ENCODE data around the gene SYNGR3.

DNA sequence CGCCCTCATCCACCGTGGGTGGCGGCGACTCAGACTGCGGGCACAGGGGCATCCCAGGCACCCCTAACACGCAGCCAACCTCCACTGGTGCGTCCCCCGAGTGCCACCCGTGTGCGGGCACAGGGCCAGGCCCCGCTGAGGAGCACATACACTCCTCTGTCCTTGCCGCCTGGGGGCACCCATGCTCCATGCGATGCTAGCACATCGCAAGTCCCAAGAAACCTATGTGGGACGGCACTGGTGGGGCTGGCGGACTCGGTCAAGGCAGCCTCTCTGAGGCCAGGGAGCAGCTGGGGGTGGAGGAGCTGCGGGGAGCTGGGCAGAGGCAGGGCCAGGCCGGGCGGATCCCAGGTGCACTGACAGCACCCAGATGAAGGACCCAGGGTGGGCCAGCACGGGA lies 15.9 kb downstream of the SYNGR3 start:
- no peak for TF ChIP-seq CTCF (conservative IDR thresholded peaks at IDR 0.05)
- TF ChIP-seq EZH2 (IDR thresholded peaks at IDR 0.05; ENCODE audit: low read depth), result no peak

Data from PC-9 (cell line).